Erythroblast (primary cell): Measurements from ENCODE around the gene FMO2.

ENCODE experiments used
- GATA1 ChIP-seq: IDR thresholded peaks from 2 replicates; pipeline ENCODE4 v1.6.1; 2011; ENCODE audit warnings: low read depth, mild to moderate bottlenecking, control low read depth, low read length, moderate library complexity
- POLR2A ChIP-seq: IDR thresholded peaks from 2 replicates; pipeline ENCODE4 v1.6.1; 2011; ENCODE audit warnings: mild to moderate bottlenecking, low read length

DNA sequence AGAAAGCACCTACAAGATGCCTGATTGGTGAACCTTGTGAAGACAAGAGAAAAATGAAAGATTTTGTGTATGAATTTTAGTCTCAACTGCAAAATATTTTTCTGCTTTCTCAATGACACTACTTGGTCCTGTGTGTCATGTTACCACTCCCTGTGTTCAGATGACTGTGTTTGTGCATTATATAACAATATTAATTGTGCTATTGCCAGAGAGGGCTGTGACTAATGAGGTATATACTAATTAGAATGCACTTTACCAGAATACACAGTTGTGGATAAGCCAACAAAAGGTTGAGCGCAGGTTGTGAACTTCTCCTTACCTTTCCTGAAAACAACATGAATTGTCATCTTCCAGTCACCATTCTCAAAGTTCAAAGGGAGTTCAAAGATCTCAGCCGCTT lies 17.3 kb upstream of the FMO2 start:
- TF ChIP-seq POLR2A (no peak), GATA1 (no peak)
